ENCODE results near the gene LNP1.
"Not testable (repeated sequence)": the region's sequence is repeated elsewhere in the genome, so short reads cannot be mapped to it uniquely, and the experiment has no call there.

Gene LNP1

DNA sequence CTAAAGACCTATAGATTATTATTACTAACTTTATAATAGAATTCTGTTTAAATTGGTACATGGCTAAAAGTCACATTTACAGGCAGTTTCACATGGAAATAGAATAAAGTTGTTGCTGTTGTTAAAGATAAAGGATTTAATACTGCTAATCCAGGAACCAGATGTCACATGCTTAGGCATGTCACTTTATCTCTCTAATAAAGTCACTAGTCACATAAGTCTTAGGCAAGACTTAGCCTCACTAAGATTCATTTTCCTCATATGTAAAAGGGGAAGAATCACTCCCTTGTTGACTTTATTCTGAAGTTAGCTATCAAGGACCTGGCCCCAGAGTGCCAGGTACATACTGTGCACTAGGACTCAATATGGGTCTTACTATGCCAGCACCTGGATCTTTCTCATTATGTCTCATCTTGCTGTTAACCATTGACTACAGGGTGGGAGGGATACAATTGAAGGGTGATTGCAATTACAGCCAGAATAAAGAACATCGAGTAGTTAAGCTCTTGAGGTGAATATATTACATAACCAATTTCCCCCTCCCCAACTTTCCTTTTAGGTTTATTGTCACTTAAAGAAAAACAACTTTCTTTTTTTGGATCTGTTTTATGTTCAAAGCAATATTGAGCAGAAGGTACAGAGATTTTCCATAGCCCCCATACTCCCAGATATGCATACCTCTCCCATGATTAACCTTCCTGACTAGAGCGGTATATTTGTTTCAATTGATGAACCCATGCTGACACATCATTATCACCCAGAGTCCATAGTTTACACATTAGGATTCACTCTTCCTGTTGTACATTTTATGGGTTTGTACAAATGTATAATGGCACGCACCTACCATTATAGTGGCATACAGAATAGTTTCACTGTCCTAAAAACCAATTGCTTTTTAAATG, 36.6 kb downstream of the LNP1 start:
- DNase-seq = no peak

GRCh38 chr3:100438623-100438974, 37.3 kb downstream of the LNP1 start:
- no peak for DNase-seq

GRCh38 chr3:100440895-100441294, 39.6 kb downstream of the LNP1 start:
- no peak for DNase-seq

- DNase-seq = no peak
Observed at GRCh38 chr3:100443690-100444089, 42.4 kb downstream of the LNP1 start.

- DNase-seq = not testable (repeated sequence)
Observed at GRCh38 chr3:100447067-100447466, 45.7 kb downstream of the LNP1 start.

DNA sequence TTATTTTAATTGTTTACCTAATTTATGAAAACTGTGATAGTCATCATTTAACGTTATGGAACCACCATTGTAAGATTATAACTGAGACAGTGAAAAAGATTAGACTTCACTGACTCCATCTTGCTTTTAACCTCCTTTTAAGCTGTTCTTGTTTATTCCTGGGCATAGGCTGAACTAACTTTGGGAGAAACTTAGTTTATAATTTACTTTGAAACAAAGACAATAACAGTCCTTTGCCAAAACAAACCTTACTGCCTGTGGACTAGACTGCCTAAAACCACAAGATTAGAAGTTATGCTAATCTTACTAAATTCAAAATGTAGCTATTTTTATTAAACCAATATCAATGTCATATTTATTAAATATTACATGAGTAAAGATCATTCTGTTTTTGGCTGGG, 46.7 kb downstream of the LNP1 start:
- DNase-seq = no peak

GRCh38 chr3:100449214-100449613, 47.9 kb downstream of the LNP1 start:
- DNase-seq = no peak

GRCh38 chr3:100454677-100455076, 53.3 kb downstream of the LNP1 start:
- DNase-seq = no peak

DNA sequence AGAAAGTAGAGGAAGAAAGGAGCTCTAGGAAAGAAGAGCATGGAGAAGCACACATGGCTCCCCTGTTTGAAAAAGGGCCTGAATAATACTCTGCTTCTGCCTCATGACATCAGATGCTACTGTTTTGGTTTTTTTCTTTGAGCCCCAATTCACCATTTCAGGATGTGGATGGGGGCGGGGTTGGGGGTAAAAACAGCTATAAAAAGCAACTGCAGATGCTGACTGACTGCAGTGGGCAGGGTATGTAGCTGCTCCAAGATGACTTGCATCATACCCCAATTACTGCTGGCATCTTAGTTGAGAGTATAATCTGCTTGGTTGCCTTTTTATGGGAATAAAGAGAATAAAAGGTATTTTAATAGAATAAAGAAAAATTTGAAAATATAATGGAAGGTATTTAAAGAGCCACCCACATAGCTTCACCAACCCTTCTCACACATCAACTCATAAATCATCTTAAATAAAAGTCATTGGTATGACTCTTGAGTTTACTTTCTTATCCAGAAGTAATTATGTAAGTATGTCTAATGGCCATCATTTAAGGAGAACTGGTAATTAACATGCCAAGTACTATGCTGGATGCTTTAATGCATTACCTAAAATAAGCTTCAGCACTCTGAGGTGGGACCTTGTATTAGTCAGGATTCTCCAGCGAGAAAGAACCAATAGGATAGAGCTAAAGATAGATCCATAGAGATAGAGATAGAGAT, 54.7 kb downstream of the LNP1 start:
- DNase-seq = no peak

GRCh38 chr3:100456745-100457144, 55.4 kb downstream of the LNP1 start:
- DNase-seq = no peak

- no peak for DNase-seq
Observed at GRCh38 chr3:100457811-100458210, 56.5 kb downstream of the LNP1 start.

- DNase-seq = no peak
Observed at GRCh38 chr3:100458814-100459213, 57.5 kb downstream of the LNP1 start.

GRCh38 chr3:100463002-100463401, 61.7 kb downstream of the LNP1 start:
- peak; percentile 41 for DNase-seq

DNA sequence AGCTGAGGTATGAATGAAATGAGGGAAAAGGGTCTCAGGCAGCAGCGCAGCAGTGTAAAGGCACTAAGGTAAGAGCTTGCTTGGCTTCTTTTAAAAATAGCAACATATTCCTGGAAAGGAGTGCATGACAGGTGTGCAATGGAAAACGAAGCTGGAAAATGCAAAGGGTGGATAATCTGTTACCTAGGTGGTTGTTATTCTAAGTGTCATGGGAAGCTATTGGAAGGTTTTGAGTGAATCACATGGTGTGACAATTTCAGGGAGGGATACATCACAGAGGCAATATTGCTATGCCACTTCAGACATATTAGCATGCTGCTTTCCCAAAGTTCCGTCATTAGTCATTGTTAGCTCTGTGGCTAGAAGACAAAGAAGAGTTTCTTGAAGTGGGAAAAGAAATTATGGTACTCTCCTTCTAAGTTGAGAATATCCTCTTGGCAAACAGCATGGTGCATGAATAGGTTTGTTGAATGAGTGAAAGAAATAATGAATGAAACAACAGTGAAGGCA, 62.4 kb downstream of the LNP1 start:
- DNase-seq = no peak

- peak; percentile 9 for DNase-seq
Observed at GRCh38 chr3:100465892-100466777, 64.8 kb downstream of the LNP1 start.

GRCh38 chr3:100467133-100467532, 65.8 kb downstream of the LNP1 start:
- no peak for DNase-seq

- DNase-seq = no peak
Observed at GRCh38 chr3:100468676-100469075, 67.3 kb downstream of the LNP1 start.

DNA sequence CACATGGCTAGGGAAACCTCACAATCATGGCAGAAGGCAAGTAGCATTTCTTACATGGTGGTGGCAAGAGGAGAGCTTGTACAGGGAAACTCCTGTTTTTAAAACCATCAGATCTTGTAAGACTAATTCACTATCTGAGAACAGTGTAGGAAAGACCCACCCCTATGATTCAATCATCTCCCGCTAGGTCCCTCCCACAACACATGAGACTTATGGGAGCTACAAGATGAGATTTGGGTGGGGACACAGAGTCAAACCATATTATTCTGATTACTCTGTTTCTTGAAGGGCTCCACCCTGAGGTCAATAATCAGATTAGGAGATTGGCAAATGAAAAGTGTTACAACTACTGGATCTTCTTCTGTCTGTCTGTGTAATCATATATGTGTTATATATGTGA, 69.6 kb downstream of the LNP1 start:
- DNase-seq = no peak

DNA sequence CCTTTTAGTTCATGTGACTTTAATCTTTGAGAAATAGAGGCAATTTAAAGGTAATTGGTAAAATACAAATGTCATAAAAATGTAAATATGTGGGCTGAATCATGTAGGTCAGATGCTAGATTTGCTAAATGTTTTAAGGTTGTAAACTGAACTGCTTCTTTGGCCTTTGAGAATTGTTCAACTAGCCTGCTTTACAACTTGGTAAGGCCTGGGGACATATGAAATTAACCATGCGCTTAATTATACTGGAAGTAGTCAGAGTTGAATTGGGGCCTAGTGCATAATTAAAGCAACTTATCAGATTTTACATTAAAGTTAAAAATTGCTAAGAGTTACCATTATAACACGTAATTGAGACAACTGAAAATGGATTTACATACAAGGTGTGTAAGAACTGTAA, 70.1 kb downstream of the LNP1 start:
- DNase-seq = no peak

DNA sequence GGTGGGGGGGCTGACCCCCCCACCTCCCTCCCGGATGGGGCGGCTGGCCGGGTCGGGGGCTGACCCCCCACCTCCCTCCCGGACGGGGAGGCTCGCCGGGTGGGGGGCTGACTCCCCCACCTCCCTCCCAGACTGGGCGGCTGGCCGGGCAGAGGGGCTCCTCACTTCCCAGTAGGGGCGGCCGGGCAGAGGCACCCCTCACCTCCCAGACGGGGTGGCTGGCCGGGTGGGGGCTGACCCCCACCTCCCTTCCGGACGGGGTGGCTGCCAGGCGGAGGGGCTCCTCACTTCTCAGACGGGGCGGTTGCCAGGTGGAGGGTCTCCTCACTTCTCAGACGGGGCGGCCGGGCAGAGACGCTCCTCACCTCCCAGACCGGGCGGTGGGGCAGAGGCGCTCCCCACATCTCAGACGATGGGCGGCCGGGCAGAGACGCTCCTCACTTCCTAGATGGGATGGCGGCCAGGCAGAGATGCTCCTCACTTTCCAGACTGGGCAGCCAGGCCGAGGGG, 76.6 kb downstream of the LNP1 start:
- DNase-seq = not testable (repeated sequence)

DNA sequence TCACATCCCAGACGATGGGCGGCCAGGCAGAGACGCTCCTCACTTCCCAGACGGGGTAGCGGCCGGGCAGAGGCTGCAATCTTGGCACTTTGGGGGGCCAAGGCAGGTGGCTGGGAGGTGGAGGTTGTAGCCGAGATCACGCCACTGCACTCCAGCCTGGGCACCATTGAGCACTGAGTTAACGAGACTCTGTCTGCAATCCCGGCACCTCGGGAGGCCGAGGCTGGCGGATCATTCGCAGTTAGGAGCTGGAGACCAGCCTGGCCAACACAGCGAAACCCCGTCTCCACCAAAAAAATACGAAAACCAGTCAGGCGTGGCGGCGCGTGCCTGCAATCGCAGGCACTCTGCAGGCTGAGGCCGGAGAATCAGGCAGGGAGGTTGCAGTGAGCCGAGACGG, 77.2 kb downstream of the LNP1 start:
- DNase-seq = not testable (repeated sequence)

DNA sequence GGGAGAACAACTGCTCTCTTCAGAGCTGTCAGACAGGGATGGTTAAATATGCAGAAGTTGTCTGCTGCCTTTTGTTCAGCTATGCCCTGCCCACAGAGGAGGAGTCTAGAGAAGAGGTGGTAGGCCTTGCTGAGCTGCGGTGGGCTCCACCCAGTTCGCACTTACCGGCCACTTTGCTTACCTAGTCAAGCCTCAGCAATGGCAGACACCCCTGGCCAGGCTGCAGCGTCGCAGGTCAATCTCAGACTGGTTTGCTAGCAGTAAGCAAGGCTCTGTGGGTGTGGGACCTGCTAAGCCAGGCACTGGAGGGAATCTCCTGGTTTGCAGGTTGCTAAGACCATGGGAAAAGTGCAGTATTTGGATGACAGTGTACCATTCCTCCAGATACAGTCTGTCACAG, 78.7 kb downstream of the LNP1 start:
- no peak for DNase-seq

GRCh38 chr3:100482176-100482575, 80.8 kb downstream of the LNP1 start:
- DNase-seq = no peak
